ENCODE data around the gene HIVEP2.

HIVEP2 gene

GRCh38 chr6:142744836-142745235, 200.1 kb downstream of the HIVEP2 start:
- no peak for DNase-seq (ENCODE audit: low read depth in 2 of 3, low spot score in 2 of 3)

GRCh38 chr6:142740449-142740848, 204.5 kb downstream of the HIVEP2 start:
- no peak for DNase-seq (ENCODE audit: low read depth in 2 of 3, low spot score in 2 of 3)

GRCh38 chr6:142738731-142739130, 206.2 kb downstream of the HIVEP2 start:
- no peak for DNase-seq (ENCODE audit: low read depth in 2 of 3, low spot score in 2 of 3)

- DNase-seq (ENCODE audit: low read depth in 2 of 3, low spot score in 2 of 3) = no peak
These were observed 207.0 kb downstream of the HIVEP2 start for GRCh38 chr6:142738035-142738396.

GRCh38 chr6:142737368-142738034, 207.5 kb downstream of the HIVEP2 start:
- DNase-seq (ENCODE audit: low read depth in 2 of 3, low spot score in 2 of 3) = no peak

- DNase-seq (ENCODE audit: low read depth in 2 of 3, low spot score in 2 of 3) = no peak
These were observed 209.8 kb downstream of the HIVEP2 start for GRCh38 chr6:142735204-142735603.

GRCh38 chr6:142732790-142733189, 212.2 kb downstream of the HIVEP2 start:
- DNase-seq (ENCODE audit: low read depth in 2 of 3, low spot score in 2 of 3) = no peak

- no peak for DNase-seq (ENCODE audit: low read depth in 2 of 3, low spot score in 2 of 3)
These were observed 213.4 kb downstream of the HIVEP2 start for GRCh38 chr6:142731611-142732010.

GRCh38 chr6:142729618-142730017, 215.4 kb downstream of the HIVEP2 start:
- no peak for DNase-seq (ENCODE audit: low read depth in 2 of 3, low spot score in 2 of 3)

- no peak for DNase-seq (ENCODE audit: low read depth in 2 of 3, low spot score in 2 of 3)
These were observed 216.0 kb downstream of the HIVEP2 start for GRCh38 chr6:142728910-142729481.

- DNase-seq (ENCODE audit: low read depth in 2 of 3, low spot score in 2 of 3) = no peak
These were observed 216.6 kb downstream of the HIVEP2 start for GRCh38 chr6:142728364-142728763.

- no peak for DNase-seq (ENCODE audit: low read depth in 2 of 3, low spot score in 2 of 3)
These were observed 218.4 kb downstream of the HIVEP2 start for GRCh38 chr6:142726616-142727015.

- no peak for DNase-seq (ENCODE audit: low read depth in 2 of 3, low spot score in 2 of 3)
These were observed 219.8 kb downstream of the HIVEP2 start for GRCh38 chr6:142725024-142725770.

GRCh38 chr6:142722841-142723240, 222.1 kb downstream of the HIVEP2 start:
- DNase-seq (ENCODE audit: low read depth in 2 of 3, low spot score in 2 of 3) = no peak

- no peak for DNase-seq (ENCODE audit: low read depth in 2 of 3, low spot score in 2 of 3)
These were observed 223.0 kb downstream of the HIVEP2 start for GRCh38 chr6:142722012-142722411.

GRCh38 chr6:142721215-142721920, 223.6 kb downstream of the HIVEP2 start:
- DNase-seq (ENCODE audit: low read depth in 2 of 3, low spot score in 2 of 3) = no peak

GRCh38 chr6:142718667-142719191, 226.2 kb downstream of the HIVEP2 start:
- no peak for DNase-seq (ENCODE audit: low read depth in 2 of 3, low spot score in 2 of 3)

- DNase-seq (ENCODE audit: low read depth in 2 of 3, low spot score in 2 of 3) = no peak
These were observed 228.9 kb downstream of the HIVEP2 start for GRCh38 chr6:142716097-142716496.

- no peak for DNase-seq (ENCODE audit: low read depth in 2 of 3, low spot score in 2 of 3)
These were observed 229.8 kb downstream of the HIVEP2 start for GRCh38 chr6:142714951-142715785.

GRCh38 chr6:142713959-142714358, 231.0 kb downstream of the HIVEP2 start:
- no peak for DNase-seq (ENCODE audit: low read depth in 2 of 3, low spot score in 2 of 3)

- DNase-seq (ENCODE audit: low read depth in 2 of 3, low spot score in 2 of 3) = no peak
These were observed 232.7 kb downstream of the HIVEP2 start for GRCh38 chr6:142712231-142712630.
